ENCODE data around the gene PEX14. TPM values are rescaled to one million over a fixed set of nuclear protein-coding genes. Genes with fewer than 3 reads are reported as not detected.
"Not testable (repeated sequence)": the region's sequence is repeated elsewhere in the genome, so short reads cannot be mapped to it uniquely, and the experiment has no call there.

The PEX14 gene
- total RNA-seq, 1 donor from 2014 or later: 27.4 TPM

DNA sequence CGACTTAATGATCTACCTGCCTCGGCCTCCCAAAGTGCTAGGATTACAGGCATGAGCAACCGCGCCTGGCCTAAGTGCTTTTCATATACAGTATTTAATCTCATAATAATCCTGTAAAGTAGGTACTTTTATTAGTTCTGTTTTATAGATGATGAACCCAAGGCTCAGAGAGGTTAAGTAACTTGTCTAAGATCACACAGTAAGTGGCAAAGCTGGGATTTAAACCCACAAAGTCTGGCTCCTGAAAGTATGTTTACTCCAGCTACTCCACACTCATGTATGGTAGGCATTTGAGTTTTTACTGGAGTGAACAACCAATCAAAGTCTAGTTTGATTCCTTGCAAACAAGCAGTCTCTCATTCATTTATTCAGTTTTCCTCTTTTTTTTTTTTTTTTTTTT lies 4.7 kb upstream of the PEX14 start:
- peaks cover 2% of the 10 kb centered on the region for H3K36me3 ChIP-seq (ENCODE audit: control insufficient read depth, insufficient read depth, low read length)
- no peak overlapping the region for H3K4me3 ChIP-seq (ENCODE audit: low read depth, low read length)
- DNase-seq (ENCODE audit: low read depth): no peak
- no peaks in the 10 kb centered on the region for H3K27me3 ChIP-seq (ENCODE audit: control insufficient read depth, insufficient read depth, low read length)
- no peak for TF ChIP-seq CTCF (IDR thresholded peaks at IDR 0.05; ENCODE audit: insufficient read depth, low read length, poor library complexity, severe bottlenecking)

DNA sequence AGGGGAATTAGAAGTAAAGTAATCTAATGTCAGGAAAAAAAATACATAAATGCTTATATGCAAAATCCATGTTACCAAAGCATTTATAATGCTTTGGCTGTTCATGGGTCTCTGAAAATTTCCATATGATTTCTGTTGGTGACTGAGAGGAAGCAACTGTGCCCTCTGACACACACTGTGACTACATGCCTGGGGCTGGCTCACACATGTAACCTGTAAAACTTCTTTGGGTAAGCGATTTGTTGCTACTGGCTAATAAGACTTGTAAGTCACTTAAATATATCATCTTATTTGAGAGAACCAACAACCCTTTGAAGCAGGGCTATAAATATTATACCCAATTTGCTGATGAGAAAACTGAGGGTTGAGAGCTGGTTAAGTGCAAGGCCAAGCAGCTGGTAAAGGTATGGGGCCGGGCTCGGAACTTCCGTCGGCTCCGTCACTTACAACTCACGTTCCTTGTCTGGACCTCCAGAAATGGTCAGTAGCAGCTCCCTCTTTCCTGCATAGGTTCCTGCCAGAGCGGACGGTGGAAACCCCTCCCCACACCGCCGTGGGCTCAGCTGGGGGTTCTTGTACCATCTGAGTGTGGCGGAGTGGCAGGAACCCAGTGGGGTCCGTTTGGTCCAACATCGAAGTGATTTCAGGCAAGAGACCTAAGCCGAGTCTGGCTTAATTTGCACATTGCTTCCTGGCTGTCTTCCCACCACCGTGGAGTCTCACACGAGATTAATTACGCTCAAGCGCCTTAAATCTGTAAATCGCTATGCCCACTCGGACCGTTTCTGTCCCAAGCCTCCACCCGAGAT lies 3.1 kb upstream of the PEX14 start:
- Histone ChIP-seq H3K27me3 (ENCODE audit: control insufficient read depth, insufficient read depth, low read length) (no peaks in the 10 kb centered on the region), H3K4me3 (ENCODE audit: low read depth, low read length) (peak overlapping the region; percentile 70), H3K36me3 (ENCODE audit: control insufficient read depth, insufficient read depth, low read length) (peaks cover 2% of the 10 kb centered on the region)
- no peak for DNase-seq (ENCODE audit: low read depth)
- no peak for TF ChIP-seq CTCF (IDR thresholded peaks at IDR 0.05; ENCODE audit: insufficient read depth, low read length, poor library complexity, severe bottlenecking)

DNA sequence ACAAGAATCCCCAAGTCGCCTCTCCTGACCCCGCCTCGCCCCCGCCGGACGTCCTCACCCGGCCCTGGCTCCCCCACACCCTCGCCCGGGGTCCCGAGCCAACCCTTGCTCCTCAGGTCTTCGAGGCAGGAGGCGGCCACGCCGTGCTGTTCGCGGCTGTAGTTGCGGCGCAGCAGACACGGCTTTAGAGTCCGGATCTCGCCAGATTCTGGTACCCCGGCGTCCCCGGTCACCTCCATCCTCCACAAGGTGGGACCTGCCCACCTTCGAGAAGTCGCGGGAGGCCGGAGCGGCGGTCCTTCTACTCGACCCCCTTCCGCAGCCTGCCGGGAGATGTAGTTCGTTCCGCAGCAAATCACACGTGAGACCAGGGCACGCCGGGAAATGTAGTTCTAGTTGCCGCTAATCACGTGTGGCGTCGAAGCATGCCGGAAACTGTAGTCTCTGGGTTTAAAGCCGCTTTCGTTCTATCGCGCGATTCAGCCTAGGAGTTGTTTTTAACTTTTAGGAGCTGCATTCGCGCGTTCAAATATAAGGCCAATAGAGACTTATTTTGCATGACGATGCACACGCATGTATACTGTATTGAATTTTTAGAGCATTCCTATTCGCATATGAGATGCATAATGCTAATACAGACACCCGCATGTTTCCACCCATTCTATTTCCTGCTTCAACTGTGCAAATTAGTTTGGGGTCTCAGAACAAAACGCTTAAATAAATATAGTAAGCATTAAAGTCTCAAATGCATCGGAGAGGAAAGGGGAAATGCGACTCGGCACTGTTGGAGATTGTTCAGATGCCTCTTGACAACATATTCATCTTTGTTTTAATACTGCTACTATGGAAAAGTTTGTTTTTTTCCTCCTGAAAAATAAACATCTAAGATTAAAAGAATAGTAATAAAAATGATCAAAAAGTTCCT lies 2.3 kb upstream of the PEX14 start, which contains the start of gene DFFA:
Gene DFFA, minus strand, starts transcription at position 310 of the 925 bp plus-strand sequence. Its CDS starts 71 bp downstream, at position 239.
- TF ChIP-seq CTCF (IDR thresholded peaks at IDR 0.05; ENCODE audit: insufficient read depth, low read length, poor library complexity, severe bottlenecking): no peak
- peak; percentile 90 for DNase-seq (ENCODE audit: low read depth)
- Histone ChIP-seq H3K4me3 (ENCODE audit: low read depth, low read length) (peak within 1 kb of the TSS; percentile 70), H3K27me3 (ENCODE audit: control insufficient read depth, insufficient read depth, low read length) (no peaks in the 10 kb centered on the region), H3K36me3 (ENCODE audit: control insufficient read depth, insufficient read depth, low read length) (peaks cover 2% of the 10 kb centered on the region)

GRCh38 chr1:10473145-10473765 lies 1.5 kb upstream of the PEX14 start:
- H3K27me3 ChIP-seq (ENCODE audit: control insufficient read depth, insufficient read depth, low read length): no peaks in the 10 kb centered on the region
- DNase-seq (ENCODE audit: low read depth): no peak
- no peaks in the 10 kb centered on the region for H3K36me3 ChIP-seq (ENCODE audit: control insufficient read depth, insufficient read depth, low read length)
- TF ChIP-seq CTCF (IDR thresholded peaks at IDR 0.05; ENCODE audit: insufficient read depth, low read length, poor library complexity, severe bottlenecking): no peak
- H3K4me3 ChIP-seq (ENCODE audit: low read depth, low read length): no peak overlapping the region

DNA sequence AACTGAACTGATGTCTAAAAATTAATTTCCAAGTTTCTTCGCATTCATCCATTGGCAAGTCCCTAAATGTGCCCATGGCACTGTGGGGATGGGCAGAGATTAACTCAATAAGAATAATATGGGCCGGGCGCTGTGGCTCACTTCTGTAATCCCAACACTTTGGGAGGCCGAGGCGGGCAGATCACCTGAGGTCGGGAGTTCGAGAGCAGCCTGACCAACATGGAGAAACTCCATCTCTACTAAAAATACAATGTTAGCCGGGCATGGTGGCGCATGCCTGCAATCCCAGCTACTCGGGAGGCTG lies 489 bp upstream of the PEX14 start:
- H3K4me3 ChIP-seq (ENCODE audit: low read depth, low read length); H3K27me3 ChIP-seq (ENCODE audit: control insufficient read depth, insufficient read depth, low read length); H3K36me3 ChIP-seq (ENCODE audit: control insufficient read depth, insufficient read depth, low read length); DNase-seq (ENCODE audit: low read depth): not testable (repeated sequence)

DNA sequence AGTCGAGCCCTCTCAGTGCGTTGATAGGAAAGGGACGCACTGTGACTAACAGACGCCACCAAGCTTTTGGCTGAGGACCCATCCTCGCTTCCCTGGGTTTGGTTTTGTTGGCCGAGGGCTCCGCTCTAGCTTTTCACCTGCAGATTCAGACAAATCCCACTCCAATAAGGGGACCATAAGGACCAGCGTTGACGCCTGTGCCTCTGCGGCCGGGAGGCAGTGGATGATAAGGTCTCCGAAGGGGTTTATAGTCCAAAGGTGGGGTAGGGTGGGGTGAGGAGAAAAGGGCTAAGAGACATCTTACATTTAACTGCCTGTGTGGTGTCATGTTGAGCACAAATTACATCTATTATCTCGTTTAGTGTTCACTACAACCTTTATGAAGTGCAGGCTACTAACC lies 760 bp downstream of the PEX14 start:
- DNase-seq (ENCODE audit: low read depth): no peak
- no peaks in the 10 kb centered on the region for H3K36me3 ChIP-seq (ENCODE audit: control insufficient read depth, insufficient read depth, low read length)
- TF ChIP-seq CTCF (IDR thresholded peaks at IDR 0.05; ENCODE audit: insufficient read depth, low read length, poor library complexity, severe bottlenecking): no peak
- no peaks in the 10 kb centered on the region for H3K27me3 ChIP-seq (ENCODE audit: control insufficient read depth, insufficient read depth, low read length)
- peak overlapping the region; percentile 80 for H3K4me3 ChIP-seq (ENCODE audit: low read depth, low read length)
